Endothelial cell of umbilical vein (primary cell): Measurements from ENCODE around the gene VAC14. TPM values are rescaled to one million over a fixed set of nuclear protein-coding genes. Genes with fewer than 3 reads are reported as not detected.

ENCODE experiments used
- BruUV-seq: library from RNA; stranded (reverse); fragments of 400-500 nt; replicated peaks from 2 replicates; lab custom pipeline; 2021; lab: Mats Ljungman, UMichigan
- CTCF ChIA-PET: fragments of 300-600, 350-600 bp; sonication (Branson Sonifier 250); formaldehyde crosslinking; loops from one replicate; lab custom pipeline; 2021; ENCODE audit warnings: antibody characterized with exemption, inconsistent platforms; lab: Charles Lee
- POLR2A ChIA-PET: fragments of 300-600, 350-600 bp; sonication (Branson Sonifier 250); formaldehyde crosslinking; loops from one replicate; lab custom pipeline; 2021; ENCODE audit warnings: antibody characterized with exemption, inconsistent platforms; lab: Charles Lee
- DNase-seq: peaks from one replicate; pipeline ENCODE4 v3.0.0-alpha.2; 2011; ENCODE audit warnings: low read depth, low spot score
- FAIRE-seq: peaks from 2 replicates; lab custom pipeline; 2011; peaks lifted over from hg19 to GRCh38; lab: Jason Lieb, UNC
- H2AFZ ChIP-seq: 2 replicates; pipeline ENCODE4 v1.6.0; 2012; ENCODE audit warnings: low read depth, low read length, control low read depth, inconsistent platforms
- H3K27ac ChIP-seq: 2 replicates; pipeline ENCODE4 v1.5.1; 2011; ENCODE audit warnings: low read depth, mild to moderate bottlenecking, control low read depth, low read length, moderate library complexity; ENCODE audit not compliant: insufficient read depth
- H3K27me3 ChIP-seq, 2 experiments: 2 replicates each; pipeline versions ENCODE4 v1.6.0 to v1.6.1; 2011; ENCODE audit warnings: low read length in 2 of 2, mixed read lengths in 1 of 2; ENCODE audit not compliant: control insufficient read depth in 2 of 2, insufficient read depth in 2 of 2
- H3K36me3 ChIP-seq, 2 experiments: 2 replicates in 1 of 2; 3 replicates in 1 of 2; pipeline ENCODE4 v1.5.1; 2011; ENCODE audit warnings: low read length in 2 of 2, mild to moderate bottlenecking in 1 of 2, moderate library complexity in 1 of 2; ENCODE audit not compliant: control insufficient read depth in 2 of 2, insufficient read depth in 2 of 2; ENCODE audit errors: extremely low read depth in 1 of 2
- H3K4me1 ChIP-seq: 3 replicates; pipeline ENCODE4 v1.5.1; 2011; ENCODE audit warnings: mild to moderate bottlenecking, low read length; ENCODE audit not compliant: control insufficient read depth, insufficient read depth; ENCODE audit errors: extremely low read depth
- H3K4me2 ChIP-seq: 2 replicates; pipeline ENCODE4 v1.6.1; 2011; ENCODE audit warnings: low read length, control low read depth, mixed read lengths; ENCODE audit not compliant: insufficient read depth
- H3K4me3 ChIP-seq, 3 experiments: fragments of 200-600 bp in 1 of 3; sonication (generic), shearing (Covaris generic) in 1 of 3; replicated peaks in 1 of 3; 2 replicates each; pipeline ENCODE4 v1.5.1; 2011 to 2016; ENCODE audit warnings: control low read depth in 3 of 3, low read length in 3 of 3, mild to moderate bottlenecking in 2 of 3, inconsistent platforms in 1 of 3, low read depth in 1 of 3, moderate library complexity in 1 of 3; ENCODE audit not compliant: insufficient read depth in 1 of 3
- H3K79me2 ChIP-seq: 2 replicates; pipeline ENCODE4 v1.6.0; 2012; ENCODE audit warnings: low read length, inconsistent platforms; ENCODE audit not compliant: control insufficient read depth, insufficient read depth
- H3K9ac ChIP-seq: replicated peaks from 2 replicates; pipeline ENCODE3; 2011; ENCODE audit warnings: low read length, control low read depth; ENCODE audit not compliant: insufficient read depth; ENCODE audit errors: extremely low read depth
- H3K9me1 ChIP-seq: replicated peaks from 3 replicates; pipeline ENCODE4 v1.6.0; 2011; ENCODE audit warnings: mild to moderate bottlenecking, low read length; ENCODE audit not compliant: control insufficient read depth, insufficient read depth; ENCODE audit errors: extremely low read depth
- H3K9me3 ChIP-seq: replicated peaks from 2 replicates; pipeline ENCODE4 v1.5.1; 2012; ENCODE audit warnings: low read length, inconsistent platforms; ENCODE audit not compliant: control insufficient read depth, insufficient read depth
- H4K20me1 ChIP-seq: replicated peaks from 2 replicates; pipeline ENCODE3; 2011; ENCODE audit warnings: mild to moderate bottlenecking, low read length; ENCODE audit not compliant: control insufficient read depth, insufficient read depth; ENCODE audit errors: extremely low read depth
- EZH2 ChIP-seq: IDR thresholded peaks from 2 replicates; pipeline ENCODE4 v1.6.1; 2012; ENCODE audit warnings: borderline replicate concordance, low read depth, mild to moderate bottlenecking, moderate library complexity, low read length, inconsistent platforms; ENCODE audit not compliant: severe bottlenecking
- FOS ChIP-seq: IDR thresholded peaks from 2 replicates; pipeline ENCODE4 v1.6.1; 2011; ENCODE audit warnings: mild to moderate bottlenecking, low read length, moderate library complexity, borderline replicate concordance; ENCODE audit not compliant: insufficient read depth
- GATA2 ChIP-seq: IDR thresholded peaks from 2 replicates; pipeline ENCODE4 v1.7.0; 2011; ENCODE audit warnings: low read depth, mild to moderate bottlenecking, moderate library complexity, mixed read lengths, low read length; ENCODE audit not compliant: insufficient read length, insufficient read depth
- JUN ChIP-seq: IDR thresholded peaks from 2 replicates; pipeline ENCODE4 v1.6.1; 2011; ENCODE audit warnings: borderline replicate concordance, low read depth; ENCODE audit not compliant: insufficient read length, insufficient read depth
- MYC ChIP-seq: IDR thresholded peaks from one replicate; pipeline ENCODE4 v1.6.1; 2011; ENCODE audit warnings: mild to moderate bottlenecking, low read depth, low read length
- POLR2A ChIP-seq: IDR thresholded peaks from 2 replicates; pipeline ENCODE4 v1.6.1; 2012; ENCODE audit warnings: low read depth, mild to moderate bottlenecking, control low read depth, low read length
- POLR2AphosphoS5 ChIP-seq: IDR thresholded peaks from 2 replicates; pipeline ENCODE4 v1.6.1; 2012; ENCODE audit warnings: low read depth, mild to moderate bottlenecking, control low read depth, low read length, moderate library complexity; ENCODE audit not compliant: insufficient read depth
- dilution Hi-C: fragments of 300-500 bp; cut with MboI; formaldehyde crosslinking; loops from one replicate; pipeline ENCODE4 v1.15.0; 2019; ENCODE audit warnings: low sequenced_read_pairs; ENCODE audit not compliant: extremely low pct_ligation_motif_present
- intact Hi-C: fragments of 100-400 bp; cut with micrococcal nuclease; formaldehyde crosslinking; loops from one replicate; pipeline ENCODE4 v1.10.0; 2022
- polyA plus RNA-seq, 4 experiments: library from polyadenylated mRNA; depleted of rRNA in 3 of 4; stranded (reverse) in 3 of 4; unstranded in 1 of 4; fragments of >200 nt; gene quantifications; 2 replicates each; pipeline versions ENCODE4 v1.2.1 to v1.2.3, GENCODE V29; 2011 to 2012; ENCODE audit warnings: missing spikeins in 1 of 4
- total RNA-seq: library from RNA; stranded (reverse); gene quantifications from 2 replicates; pipeline ENCODE4 v1.2.3, GENCODE V29; 2021
- TF ChIP-seq, protein P1 (sequence below), 2 donors: IDR thresholded peaks; 1 replicate in 1 of 2; 2 replicates in 1 of 2; pipeline ENCODE4 v1.5.1; 2011; ENCODE audit warnings: low read length in 2 of 2, mild to moderate bottlenecking in 2 of 2, moderate library complexity in 2 of 2, control low read depth in 1 of 2, inconsistent platforms in 1 of 2, low read depth in 1 of 2; ENCODE audit not compliant: insufficient read depth in 1 of 2; ENCODE audit errors: extremely low read depth in 1 of 2
- TF ChIP-seq, protein P2 (sequence below): IDR thresholded peaks from 2 replicates; pipeline ENCODE4 v1.6.1; 2011; ENCODE audit not compliant: insufficient read depth, insufficient read length

VAC14 gene
- total and polyA plus RNA-seq, 2 donors (not counting 3 experiments of a cell fraction or from before 2014, with no cell fraction given): 37.6 to 57.9 TPM

DNA sequence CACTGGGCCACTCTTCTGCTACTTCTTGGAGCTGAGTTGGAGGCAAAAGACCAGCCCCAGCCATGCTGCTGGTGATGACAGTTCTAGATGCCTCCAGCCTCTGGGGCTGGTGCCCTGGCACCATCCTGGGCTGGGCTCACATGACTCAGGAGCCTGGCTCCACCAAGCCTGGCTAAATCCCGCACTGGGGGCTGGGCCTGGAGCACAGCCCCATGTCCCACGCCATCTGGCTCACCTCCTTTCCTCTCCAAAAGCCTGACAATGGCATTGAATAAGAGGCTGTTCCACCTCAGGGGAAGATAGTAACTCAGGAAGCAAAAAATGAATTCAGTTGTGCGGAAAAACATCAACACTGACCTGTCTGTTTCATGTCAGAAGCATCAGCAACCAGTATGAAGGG lies 70.0 kb downstream of the VAC14 start:
- no peak for DNase-seq
- dilution Hi-C loops: no loop called here
- CTCF ChIA-PET: interaction anchor here (1.4 to 1.5 kb wide), 2 partner anchors 19 to 40 kb away, joined by 3 to 4 read pairs; no protein-coding TSS in a partner anchor
- Histone ChIP-seq H3K4me1 (no peaks in the 10 kb centered on the region), H3K9ac (no peak overlapping the region), H3K36me3 (peaks cover 0 to 13% of the 10 kb centered on the region in 2 experiments), H3K27ac (no peak overlapping the region), H3K79me2 (no peaks in the 10 kb centered on the region), H3K9me1 (no peaks in the 10 kb centered on the region), H4K20me1 (no peaks in the 10 kb centered on the region), H3K4me3 (no peak overlapping the region), H2AFZ (no peak overlapping the region), H3K9me3 (no peaks in the 10 kb centered on the region), H3K4me2 (no peak overlapping the region), H3K27me3 (no peaks in the 10 kb centered on the region)
- FAIRE-seq: no peak
- no TSS peak for BruUV-seq
- POLR2A ChIA-PET: no interaction called here
- TF ChIP-seq, protein P1, sequence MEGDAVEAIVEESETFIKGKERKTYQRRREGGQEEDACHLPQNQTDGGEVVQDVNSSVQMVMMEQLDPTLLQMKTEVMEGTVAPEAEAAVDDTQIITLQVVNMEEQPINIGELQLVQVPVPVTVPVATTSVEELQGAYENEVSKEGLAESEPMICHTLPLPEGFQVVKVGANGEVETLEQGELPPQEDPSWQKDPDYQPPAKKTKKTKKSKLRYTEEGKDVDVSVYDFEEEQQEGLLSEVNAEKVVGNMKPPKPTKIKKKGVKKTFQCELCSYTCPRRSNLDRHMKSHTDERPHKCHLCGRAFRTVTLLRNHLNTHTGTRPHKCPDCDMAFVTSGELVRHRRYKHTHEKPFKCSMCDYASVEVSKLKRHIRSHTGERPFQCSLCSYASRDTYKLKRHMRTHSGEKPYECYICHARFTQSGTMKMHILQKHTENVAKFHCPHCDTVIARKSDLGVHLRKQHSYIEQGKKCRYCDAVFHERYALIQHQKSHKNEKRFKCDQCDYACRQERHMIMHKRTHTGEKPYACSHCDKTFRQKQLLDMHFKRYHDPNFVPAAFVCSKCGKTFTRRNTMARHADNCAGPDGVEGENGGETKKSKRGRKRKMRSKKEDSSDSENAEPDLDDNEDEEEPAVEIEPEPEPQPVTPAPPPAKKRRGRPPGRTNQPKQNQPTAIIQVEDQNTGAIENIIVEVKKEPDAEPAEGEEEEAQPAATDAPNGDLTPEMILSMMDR (IDR thresholded peaks at IDR 0.05; ENCODE audit: extremely low read depth in 1 of 2, insufficient read depth in 1 of 2, low read depth in 1 of 2, low read length in 2 of 2): no peak
- TF ChIP-seq JUN (no peak), EZH2 (no peak), POLR2AphosphoS5 (no peak), MYC (no peak), POLR2A (no peak), FOS (no peak), GATA2 (no peak)
- TF ChIP-seq, protein P2, sequence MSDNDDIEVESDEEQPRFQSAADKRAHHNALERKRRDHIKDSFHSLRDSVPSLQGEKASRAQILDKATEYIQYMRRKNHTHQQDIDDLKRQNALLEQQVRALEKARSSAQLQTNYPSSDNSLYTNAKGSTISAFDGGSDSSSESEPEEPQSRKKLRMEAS: no peak
- intact Hi-C loops: no loop called here
